IPS-20b (cell line): Measurements from ENCODE around the gene KLHDC4.

ENCODE experiments used
- H3K27ac ChIP-seq: one replicate; pipeline ENCODE4 v1.5.1; 2013; ENCODE audit warnings: low read length
- H3K27me3 ChIP-seq: 2 replicates; pipeline ENCODE4 v1.6.1; 2013; ENCODE audit warnings: mild to moderate bottlenecking, low read length, inconsistent platforms; ENCODE audit not compliant: insufficient read depth
- H3K36me3 ChIP-seq: 2 replicates; pipeline ENCODE4 v1.6.1; 2013; ENCODE audit warnings: low read depth, mild to moderate bottlenecking, inconsistent platforms, low read length, moderate library complexity; ENCODE audit not compliant: insufficient read depth
- H3K4me1 ChIP-seq: 2 replicates; pipeline ENCODE4 v1.6.1; 2013; ENCODE audit warnings: mild to moderate bottlenecking, control low read depth, inconsistent platforms, low read length, moderate library complexity; ENCODE audit not compliant: insufficient read depth
- H3K4me3 ChIP-seq: 2 replicates; pipeline ENCODE4 v1.5.1; 2013; ENCODE audit warnings: mild to moderate bottlenecking, low read length, inconsistent platforms
- H3K9ac ChIP-seq: 2 replicates; pipeline ENCODE4 v1.6.1; 2013; ENCODE audit warnings: low read depth, mild to moderate bottlenecking, inconsistent platforms, low read length, moderate library complexity
- H3K9me3 ChIP-seq: 2 replicates; pipeline ENCODE4 v1.6.1; 2013; ENCODE audit warnings: mild to moderate bottlenecking, low read depth, low read length, inconsistent platforms; ENCODE audit not compliant: insufficient read depth

KLHDC4 gene

GRCh38 chr16:87761060-87761459 is 4.7 kb downstream of the KLHDC4 start:
- H3K4me1 ChIP-seq: 0 out of 2 replicates have a peak, but pooled peaks cover 2% of the 10 kb centered on the region
- no peaks in the 10 kb centered on the region for H3K9me3 ChIP-seq
- no peak overlapping the region for H3K4me3 ChIP-seq
- H3K9ac ChIP-seq: no peak overlapping the region
- H3K27ac ChIP-seq: no peak overlapping the region
- peaks cover 76% of the 10 kb centered on the region for H3K36me3 ChIP-seq
- no peaks in the 10 kb centered on the region for H3K27me3 ChIP-seq

- Histone ChIP-seq H3K9me3 (no peaks in the 10 kb centered on the region), H3K27ac (no peak overlapping the region), H3K36me3 (peaks cover 94% of the 10 kb centered on the region), H3K4me1 (no peaks in the 10 kb centered on the region), H3K4me3 (no peak overlapping the region), H3K27me3 (no peaks in the 10 kb centered on the region), H3K9ac (no peak overlapping the region)
Observed at GRCh38 chr16:87757841-87758426, 7.9 kb downstream of the KLHDC4 start.

- no peak overlapping the region for H3K27ac ChIP-seq
- H3K9ac ChIP-seq: no peak overlapping the region
- peaks cover 89% of the 10 kb centered on the region for H3K36me3 ChIP-seq
- no peak overlapping the region for H3K4me3 ChIP-seq
- H3K9me3 ChIP-seq: no peaks in the 10 kb centered on the region
- H3K27me3 ChIP-seq: no peaks in the 10 kb centered on the region
- H3K4me1 ChIP-seq: no peaks in the 10 kb centered on the region
Observed at GRCh38 chr16:87754535-87754934, 11.3 kb downstream of the KLHDC4 start.

GRCh38 chr16:87747626-87748414 is 18.0 kb downstream of the KLHDC4 start:
- H3K9me3 ChIP-seq: no peaks in the 10 kb centered on the region
- H3K9ac ChIP-seq: no peak overlapping the region
- no peak overlapping the region for H3K27ac ChIP-seq
- H3K4me3 ChIP-seq: no peak overlapping the region
- H3K4me1 ChIP-seq: no peaks in the 10 kb centered on the region
- H3K27me3 ChIP-seq: no peaks in the 10 kb centered on the region
- peaks cover 79% of the 10 kb centered on the region for H3K36me3 ChIP-seq

- Histone ChIP-seq H3K4me3 (no peak overlapping the region), H3K9me3 (no peaks in the 10 kb centered on the region), H3K36me3 (peaks cover 86% of the 10 kb centered on the region), H3K27ac (no peak overlapping the region), H3K9ac (no peak overlapping the region), H3K27me3 (no peaks in the 10 kb centered on the region), H3K4me1 (no peaks in the 10 kb centered on the region)
Observed at GRCh38 chr16:87746178-87746577, 19.6 kb downstream of the KLHDC4 start.

- Histone ChIP-seq H3K4me3 (no peak overlapping the region), H3K36me3 (peaks cover 86% of the 10 kb centered on the region), H3K9ac (no peak overlapping the region), H3K4me1 (no peaks in the 10 kb centered on the region), H3K27ac (no peak overlapping the region), H3K27me3 (no peaks in the 10 kb centered on the region), H3K9me3 (no peaks in the 10 kb centered on the region)
Observed at GRCh38 chr16:87744750-87745514, 20.9 kb downstream of the KLHDC4 start.

GRCh38 chr16:87742781-87743490 is 22.9 kb downstream of the KLHDC4 start:
- H3K9ac ChIP-seq: no peak overlapping the region
- no peaks in the 10 kb centered on the region for H3K9me3 ChIP-seq
- no peak overlapping the region for H3K27ac ChIP-seq
- H3K27me3 ChIP-seq: no peaks in the 10 kb centered on the region
- peaks cover 77% of the 10 kb centered on the region for H3K36me3 ChIP-seq
- H3K4me3 ChIP-seq: no peak overlapping the region
- H3K4me1 ChIP-seq: no peaks in the 10 kb centered on the region

- Histone ChIP-seq H3K27me3 (no peaks in the 10 kb centered on the region), H3K4me3 (no peak overlapping the region), H3K27ac (no peak overlapping the region), H3K9me3 (no peaks in the 10 kb centered on the region), H3K9ac (no peak overlapping the region), H3K4me1 (no peaks in the 10 kb centered on the region), H3K36me3 (peaks cover 76% of the 10 kb centered on the region)
Observed at GRCh38 chr16:87741700-87742415, 23.9 kb downstream of the KLHDC4 start.

GRCh38 chr16:87740909-87741424 is 24.8 kb downstream of the KLHDC4 start:
- Histone ChIP-seq H3K9ac (no peak overlapping the region), H3K4me3 (no peak overlapping the region), H3K27me3 (no peaks in the 10 kb centered on the region), H3K27ac (no peak overlapping the region), H3K4me1 (no peaks in the 10 kb centered on the region), H3K9me3 (no peaks in the 10 kb centered on the region), H3K36me3 (peaks cover 75% of the 10 kb centered on the region)

- no peak overlapping the region for H3K27ac ChIP-seq
- H3K9ac ChIP-seq: no peak overlapping the region
- no peaks in the 10 kb centered on the region for H3K27me3 ChIP-seq
- peaks cover 71% of the 10 kb centered on the region for H3K36me3 ChIP-seq
- H3K9me3 ChIP-seq: no peaks in the 10 kb centered on the region
- H3K4me3 ChIP-seq: no peak overlapping the region
- H3K4me1 ChIP-seq: no peaks in the 10 kb centered on the region
Observed at GRCh38 chr16:87740441-87740840, 25.3 kb downstream of the KLHDC4 start.

- Histone ChIP-seq H3K36me3 (peaks cover 65% of the 10 kb centered on the region), H3K9me3 (no peaks in the 10 kb centered on the region), H3K27ac (no peak overlapping the region)
Observed at GRCh38 chr16:87739801-87740200, 26.0 kb downstream of the KLHDC4 start.

More at GRCh38 chr16:87739801-87740200, 26.0 kb downstream of the KLHDC4 start:
- no peaks in the 10 kb centered on the region for H3K4me1 ChIP-seq
- no peaks in the 10 kb centered on the region for H3K27me3 ChIP-seq
- no peak overlapping the region for H3K9ac ChIP-seq
- no peak overlapping the region for H3K4me3 ChIP-seq
